Mucosa of descending colon (tissue), 3 donors: ENCODE data around the gene NCR2. TPM values are rescaled to one million over a fixed set of nuclear protein-coding genes. Genes with fewer than 3 reads are reported as not detected.

Experiments used
- ATAC-seq: fragments of 200-7000 bp; cut with Tn5 transposase; one replicate; pipeline ENCODE4 v1.9.1; 2020; ENCODE audit warnings: mild to moderate bottlenecking, moderate library complexity
- DNase-seq, 3 donors: peaks; one replicate each; pipeline ENCODE4 v3.0.0-alpha.2; 2020
- H3K36me3 ChIP-seq: fragments of 200-600 bp; one replicate; pipeline ENCODE4 v1.8.0; 2021; ENCODE audit warnings: low read depth, mild to moderate bottlenecking
- H3K4me1 ChIP-seq: fragments of 200-600 bp; one replicate; pipeline ENCODE4 v1.8.0; 2021; ENCODE audit warnings: low read depth, mild to moderate bottlenecking
- H3K4me3 ChIP-seq: fragments of 200-600 bp; one replicate; pipeline ENCODE4 v1.8.0; 2021; ENCODE audit warnings: mild to moderate bottlenecking
- H3K9me3 ChIP-seq: fragments of 200-600 bp; one replicate; pipeline ENCODE4 v1.8.0; 2021; ENCODE audit warnings: mild to moderate bottlenecking
- CTCF ChIP-seq: fragments of 200-600 bp; IDR thresholded peaks from one replicate; pipeline ENCODE4 v1.8.0; 2022; ENCODE audit warnings: antibody characterized with exemption, mild to moderate bottlenecking
- intact Hi-C, 2 donors: fragments of 100-400 bp; cut with DNase I in 1 of 2; cut with micrococcal nuclease in 1 of 2; formaldehyde crosslinking; loops; one replicate each; pipeline versions ENCODE4 v1.11.0 to v1.11.1; 2022; cut with DNase I, micrococcal nuclease
- total RNA-seq, 3 donors: library from RNA; stranded (reverse); fragmentation: NEBNext Ultra II Directional in 2 of 3; extraction: Animal tissue kit (Norgen Biotek cat#: 25700) in 2 of 3; gene quantifications; one replicate each; pipeline versions ENCODE4 v1.2.1 to v1.2.4, GENCODE V29; 2021 to 2023
- donor health status: DM: no; HTN: no; CAD: no; lungs with moderate emphysema.
- donor health status: DM: no; HTN: no; CAD: no.
- donor health status: DM: no; HTN: yes; CAD: no.

The NCR2 gene
- total RNA-seq, 3 donors from 2014 or later: 0.25 TPM; not detected in 2

GRCh38 chr6:41332241-41332640, 3.2 kb upstream of the NCR2 start:
- Histone ChIP-seq H3K4me1 (no peaks in the 10 kb centered on the region), H3K9me3 (no peaks in the 10 kb centered on the region), H3K36me3 (no peaks in the 10 kb centered on the region), H3K4me3 (no peak overlapping the region)
- DNase-seq (peak in 1 of 3 donors; percentile 38), ATAC-seq (no peak)
- no peak for TF ChIP-seq CTCF
- intact Hi-C loops: no loop called here

GRCh38 chr6:41332842-41333736, 2.3 kb upstream of the NCR2 start:
- Histone ChIP-seq H3K4me1 (no peaks in the 10 kb centered on the region), H3K36me3 (no peaks in the 10 kb centered on the region), H3K4me3 (no peak overlapping the region), H3K9me3 (no peaks in the 10 kb centered on the region)
- TF ChIP-seq CTCF: no peak
- ATAC-seq: no peak
- intact Hi-C loops: no loop called here
- no peak for DNase-seq

GRCh38 chr6:41334482-41335040, 847 bp upstream of the NCR2 start:
- DNase-seq (no peak), ATAC-seq (peak; percentile 21)
- H3K36me3 ChIP-seq: no peaks in the 10 kb centered on the region
- H3K4me1 ChIP-seq: no peaks in the 10 kb centered on the region
- no peak for TF ChIP-seq CTCF
- no peak overlapping the region for H3K4me3 ChIP-seq
- H3K9me3 ChIP-seq: no peaks in the 10 kb centered on the region
- intact Hi-C loops: no loop called here

GRCh38 chr6:41335943-41336342, 535 bp downstream of the NCR2 start:
- ATAC-seq: no peak
- Histone ChIP-seq H3K36me3 (no peaks in the 10 kb centered on the region), H3K4me3 (no peak overlapping the region), H3K9me3 (no peaks in the 10 kb centered on the region), H3K4me1 (no peaks in the 10 kb centered on the region)
- intact Hi-C loops: no loop called here
- DNase-seq: no peak
- no peak for TF ChIP-seq CTCF

- H3K9me3 ChIP-seq: no peaks in the 10 kb centered on the region
- TF ChIP-seq CTCF: no peak
- H3K36me3 ChIP-seq: no peaks in the 10 kb centered on the region
- ATAC-seq (no peak), DNase-seq (no peak)
- intact Hi-C loops: no loop called here
- H3K4me3 ChIP-seq: no peak overlapping the region
- no peaks in the 10 kb centered on the region for H3K4me1 ChIP-seq
These were observed 1.4 kb downstream of the NCR2 start for GRCh38 chr6:41336824-41337223.
